K562 (cell line): ENCODE measurements around the gene CUEDC2. TPM values are rescaled to one million over a fixed set of nuclear protein-coding genes. Genes with fewer than 3 reads are reported as not detected.
A peak's percentile ranks its signal among the peaks of the same experiment; 100 is the strongest.

Experiments
- ATAC-seq: fragments of 200-7000 bp; cut with Tn5 transposase; 3 replicates; pipeline ENCODE4 v1.9.1; 2020; ENCODE audit warnings: moderate library complexity
- BruUV-seq: library from RNA; stranded (reverse); fragments of 400-500 nt; replicated peaks from 2 replicates; lab custom pipeline; 2021; lab: Mats Ljungman, UMichigan
- CTCF ChIA-PET: fragments of 300-600 bp; formaldehyde crosslinking; extraction: SDS; loops from one replicate; lab custom pipeline; 2021; ENCODE audit warnings: low intra/inter-chr PET ratio; lab: Yijun Ruan, JAX
- POLR2A ChIA-PET: fragments of 300-600, 350-650 bp; sonication (Branson Sonifier 250); formaldehyde crosslinking; extraction: SDS; loops from one replicate; lab custom pipeline; 2021; ENCODE audit warnings: antibody characterized with exemption, inconsistent platforms; lab: Yijun Ruan, JAX
- DNase-seq, 4 experiments: peaks; one replicate each; pipeline versions ENCODE4 v3.0.0 to v3.0.0-alpha.2; 2011 to 2018; ENCODE audit warnings: low spot score in 3 of 4, mixed read lengths in 3 of 4; ENCODE audit errors: extremely low read depth in 1 of 4
- FAIRE-seq: peaks from 2 replicates; lab custom pipeline; 2011; peaks lifted over from hg19 to GRCh38; lab: Jason Lieb, UNC
- H2AFZ ChIP-seq: 2 replicates; pipeline ENCODE4 v1.6.0; 2011; ENCODE audit warnings: low read depth, low read length, control low read depth, inconsistent platforms
- H3K27ac ChIP-seq: fragments of 200-600 bp; 3 replicates; pipeline ENCODE4 v1.8.0; 2011; ENCODE audit warnings: low read depth, mild to moderate bottlenecking, control low read depth, inconsistent platforms, low read length, moderate library complexity, mixed read lengths; ENCODE audit errors: extremely low read depth
- H3K27me3 ChIP-seq, 2 experiments: fragments of 300-600 bp in 1 of 2; 2 replicates in 1 of 2; 3 replicates in 1 of 2; pipeline versions ENCODE4 v1.6.0 to v1.8.0; 2011; ENCODE audit warnings: inconsistent platforms in 2 of 2, low read length in 2 of 2, mild to moderate bottlenecking in 1 of 2, mixed read lengths in 1 of 2, moderate library complexity in 1 of 2; ENCODE audit not compliant: control insufficient read depth in 2 of 2, insufficient read depth in 2 of 2
- H3K36me3 ChIP-seq: fragments of 300-600 bp; 3 replicates; pipeline ENCODE4 v1.8.0; 2011; ENCODE audit warnings: mild to moderate bottlenecking, low read length, inconsistent platforms; ENCODE audit not compliant: control insufficient read depth, insufficient read depth
- H3K4me1 ChIP-seq, 2 experiments: fragments of 200-600 bp in 1 of 2; replicated peaks in 1 of 2; 2 replicates in 1 of 2; 3 replicates in 1 of 2; pipeline versions ENCODE4 v1.5.1 to v1.8.0; 2011; ENCODE audit warnings: inconsistent platforms in 2 of 2, low read length in 2 of 2, mild to moderate bottlenecking in 1 of 2, mixed read lengths in 1 of 2, moderate library complexity in 1 of 2; ENCODE audit not compliant: control insufficient read depth in 2 of 2, insufficient read depth in 2 of 2
- H3K4me2 ChIP-seq: 2 replicates; pipeline ENCODE4 v1.6.1; 2011; ENCODE audit warnings: low read length, control low read depth, inconsistent platforms, mixed read lengths; ENCODE audit not compliant: insufficient read depth
- H3K4me3 ChIP-seq: fragments of 200-600 bp; sonication (generic), shearing (Covaris generic); 2 replicates; pipeline ENCODE4 v1.5.1; 2016; ENCODE audit warnings: control low read depth, inconsistent platforms
- H3K79me2 ChIP-seq: fragments of 200-600 bp; 3 replicates; pipeline ENCODE4 v1.8.0; 2011; ENCODE audit warnings: low read length, inconsistent platforms; ENCODE audit not compliant: control insufficient read depth, insufficient read depth
- H3K9ac ChIP-seq, 2 experiments: 2 replicates each; pipeline versions ENCODE4 v1.6.0 to v1.6.1; 2011; ENCODE audit warnings: low read depth in 2 of 2, low read length in 2 of 2, control low read depth in 1 of 2, inconsistent platforms in 1 of 2, mild to moderate bottlenecking in 1 of 2, mixed read lengths in 1 of 2; ENCODE audit not compliant: insufficient read depth in 1 of 2
- H3K9me1 ChIP-seq: one replicate; pipeline ENCODE4 v1.6.0; 2011; ENCODE audit warnings: inconsistent platforms, mild to moderate bottlenecking, low read length, moderate library complexity; ENCODE audit not compliant: control insufficient read depth, insufficient read depth
- H3K9me3 ChIP-seq: replicated peaks from 2 replicates; pipeline ENCODE4 v1.5.1; 2011; ENCODE audit warnings: low read depth, low read length, inconsistent platforms; ENCODE audit not compliant: control insufficient read depth, insufficient read depth
- H4K20me1 ChIP-seq: replicated peaks from 2 replicates; pipeline ENCODE4 v1.6.1; 2011; ENCODE audit warnings: low read length, inconsistent platforms, mixed read lengths; ENCODE audit not compliant: control insufficient read depth, insufficient read depth
- CEBPB ChIP-seq: fragments of 450-650 bp; IDR thresholded peaks from 2 replicates; pipeline ENCODE4 v1.6.1; 2016; ENCODE audit warnings: missing genetic modification characterization, missing compliant biosample characterization
- GABPA ChIP-seq: fragments of 200-800 bp; sonication (Bioruptor generic); conservative IDR thresholded peaks from 2 replicates; pipeline ENCODE4 v1.6.1; 2016; ENCODE audit warnings: low read depth, missing genetic modification characterization, missing compliant biosample characterization
- POU5F1 ChIP-seq: fragments of 150-350 bp; IDR thresholded peaks from 2 replicates; pipeline ENCODE4 v1.6.1; 2014; ENCODE audit warnings: borderline replicate concordance, low read length, low read depth, mild to moderate bottlenecking; ENCODE audit not compliant: partially characterized antibody
- PRDM10 ChIP-seq: fragments of 450-650 bp; IDR thresholded peaks from 2 replicates; pipeline ENCODE4 v1.6.1; 2018; ENCODE audit not compliant: partially characterized antibody
- WGBS: fragments of 100-300 bp; shearing (Covaris generic); methylation state at CpG from one replicate; pipeline ENCODE4 v1.1.6; 2016; ENCODE audit warnings: low coverage, mixed read lengths; ENCODE audit not compliant: insufficient coverage; ENCODE audit errors: missing lambda C conversion rate; 5-methylcytosine and 5-hydroxymethylcytosine counted together
- in situ Hi-C: fragments of 300-500 bp; cut with MboI; formaldehyde crosslinking; loops from 4 replicates; pipeline ENCODE4 v1.15.0; 2018; ENCODE audit warnings: inconsistent platforms, mixed read lengths
- intact Hi-C: fragments of 100-400 bp; cut with micrococcal nuclease; formaldehyde crosslinking; loops from 2 replicates; pipeline ENCODE4 v1.14.2; 2022
- polyA plus RNA-seq, 8 experiments: library from polyadenylated mRNA; depleted of rRNA in 4 of 8; stranded (reverse) in 5 of 8; unstranded in 3 of 8; fragments of >200 nt; fragmentation: Nextera tagmentation in 2 of 8; fragmentation: Illumina TruSeq in 1 of 8; extraction: Ambion mirVana in 2 of 8; extraction: Trizol in 1 of 8; gene quantifications; 2 replicates each; pipeline versions ENCODE4 v1.2.1 to v1.2.3, GENCODE V29; 2011 to 2014; ENCODE audit warnings: inconsistent platforms in 1 of 8, missing spikeins in 1 of 8
- total RNA-seq, 7 experiments: library from RNA; depleted of rRNA in 6 of 7; stranded (reverse); fragments of >200 nt in 6 of 7; fragmentation: Illumina TruSeq in 2 of 7; extraction: Trizol in 2 of 7; gene quantifications; 2 replicates each; pipeline versions ENCODE4 v1.2.1 to v1.2.3, GENCODE V29; 2011 to 2021; ENCODE audit warnings: low replicate concordance in 1 of 7

CUEDC2 gene
- total and polyA plus RNA-seq, 9 of the 15 experiments (the other 6 are each of a cell fraction or from before 2014, with no cell fraction given) = 8.5 to 48.9 (median 27.4) TPM

DNA sequence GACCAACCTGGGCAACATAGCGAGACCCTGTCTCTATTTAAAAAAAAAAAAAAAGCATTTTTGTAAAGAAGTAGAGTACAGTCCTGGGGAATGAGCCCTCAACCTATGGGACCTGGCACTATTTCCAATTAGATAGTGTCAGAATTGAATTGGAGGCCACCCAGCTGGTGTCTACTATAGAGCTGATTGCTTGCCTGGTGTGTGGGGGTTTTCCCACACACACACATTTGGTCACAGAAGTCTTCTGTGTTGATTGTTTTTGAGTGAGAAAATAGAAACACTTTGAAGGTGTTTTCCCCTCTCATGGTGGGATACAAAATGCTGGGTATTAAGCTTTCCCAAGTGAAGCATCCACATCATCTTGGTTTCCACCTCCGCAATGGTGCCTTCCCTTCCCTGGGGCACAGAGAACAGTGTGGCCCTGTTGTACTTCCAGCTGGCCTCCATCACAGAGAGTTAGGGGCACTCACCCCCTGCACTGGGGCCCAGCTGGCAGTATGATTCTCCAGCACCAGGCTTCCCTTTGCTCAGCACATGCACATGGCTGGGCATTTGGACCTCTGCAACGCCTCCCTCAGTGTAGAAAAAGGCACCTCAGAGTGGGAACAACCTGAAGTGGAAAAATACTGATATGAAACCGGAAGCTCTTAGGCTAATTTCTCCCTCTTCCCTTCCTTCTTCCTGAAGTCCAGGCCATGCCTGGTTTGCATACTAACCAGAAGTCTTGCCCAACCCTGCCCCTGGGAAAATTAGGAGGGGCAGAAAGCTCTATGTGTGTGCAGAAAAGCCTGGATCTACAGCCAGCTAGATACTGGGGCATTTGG is 47.6 kb downstream of the CUEDC2 start:
- BruUV-seq = no TSS peak
- in situ Hi-C loops = loop anchor here (25.0 kb wide), 1 partner anchor 202 kb away; no protein-coding TSS in a partner anchor
- no peak overlapping the region for H2AFZ ChIP-seq

More for the DNA sequence above, 47.6 kb downstream of the CUEDC2 start:
- ChIA-PET CTCF (interaction anchor here (1.4 kb wide), 1 partner anchor 94 kb away, joined by 3 read pairs; no protein-coding TSS in a partner anchor), POLR2A (interaction anchor here (1.0 to 1.3 kb wide), 2 partner anchors 10 to 16 kb away, joined by 5 to 6 read pairs; no protein-coding TSS in a partner anchor)
- no peak overlapping the region for H3K27ac ChIP-seq
- peaks cover 24% of the 10 kb centered on the region; the same call in 2 of the 3 replicates for H3K36me3 ChIP-seq
- WGBS = 64% methylated on average over 4 of the region's 4 CpGs
- H3K79me2 ChIP-seq = no peaks in the 10 kb centered on the region
- H3K9me1 ChIP-seq = no peaks in the 10 kb centered on the region
- intact Hi-C loops = no loop called here
- ATAC-seq (no peak; the same call in 2 of the 3 replicates), DNase-seq (no peak), FAIRE-seq (no peak)
- H3K9ac ChIP-seq = no peak overlapping the region
- H4K20me1 ChIP-seq = no peaks in the 10 kb centered on the region
- H3K4me2 ChIP-seq = no peak overlapping the region
- H3K4me3 ChIP-seq = no peak overlapping the region
- no peaks in the 10 kb centered on the region for H3K9me3 ChIP-seq
- no peaks in the 10 kb centered on the region for H3K27me3 ChIP-seq
- H3K4me1 ChIP-seq = peaks cover 0 to 3% of the 10 kb centered on the region in 2 experiments; a peak in 2 of 5 replicates
- 0 out of 2 replicates have a peak, but pooled peaks have one; percentile 21 for TF ChIP-seq CEBPB (tag)
- peak; percentile 43; the same call in 1 of the 2 replicates for TF ChIP-seq GABPA (tag)
- TF ChIP-seq POU5F1 = no peak
- TF ChIP-seq PRDM10 = peak; percentile 68
- TF ChIP-seq, all 486 proteins: peak for 3
